Upper lobe of left lung (tissue), 6 donors: ENCODE measurements around the gene ANKDD1A. TPM values are rescaled to one million over a fixed set of nuclear protein-coding genes. Genes with fewer than 3 reads are reported as not detected.

Source experiments
- ATAC-seq, 2 donors: fragments of 200-7000 bp; cut with Tn5 transposase; one replicate each; pipeline ENCODE4 v1.9.1; 2022; ENCODE audit warnings: mild to moderate bottlenecking in 2 of 2, moderate library complexity in 2 of 2; ENCODE audit not compliant: low FRiP score in 2 of 2
- DNase-seq, 2 donors: peaks; one replicate each; pipeline ENCODE4 v3.0.0-alpha.2; 2019 to 2020
- H3K27ac ChIP-seq, 4 donors: fragments of 200-600 bp; sonication (generic); one replicate each; pipeline ENCODE4 v1.5.1; 2016 to 2019
- H3K27me3 ChIP-seq, 4 donors: fragments of 200-600 bp; sonication (generic); one replicate each; pipeline ENCODE4 v1.5.1; 2017 to 2019
- H3K36me3 ChIP-seq, 4 donors: fragments of 200-600 bp; sonication (generic); one replicate each; pipeline ENCODE4 v1.5.1; 2016 to 2019
- H3K4me1 ChIP-seq, 4 donors: fragments of 200-600 bp; sonication (generic); one replicate each; pipeline ENCODE4 v1.5.1; 2018 to 2019
- H3K4me3 ChIP-seq, 4 donors: fragments of 200-600 bp; sonication (generic); one replicate each; pipeline ENCODE4 v1.5.1; 2017 to 2019; ENCODE audit warnings: mild to moderate bottlenecking in 2 of 4, moderate library complexity in 1 of 4
- H3K9me3 ChIP-seq, 4 donors: fragments of 200-600 bp; sonication (generic); one replicate each; pipeline ENCODE4 v1.5.1; 2018 to 2019
- CTCF ChIP-seq, 6 experiments: fragments of 450-650 bp in 4 of 6; fragments of 200-600 bp in 2 of 6; sonication (generic) in 2 of 6; IDR thresholded peaks; one replicate each; pipeline ENCODE4 v1.5.1; 2016 to 2019; ENCODE audit warnings: antibody characterized with exemption in 6 of 6
- EP300 ChIP-seq, 4 donors: sonication (generic); formaldehyde crosslinking; IDR thresholded peaks; one replicate each; pipeline ENCODE4 v1.5.1; 2017; ENCODE audit warnings: antibody characterized with exemption in 4 of 4, control low read depth in 2 of 4
- POLR2A ChIP-seq, 4 donors: fragments of 450-650 bp; IDR thresholded peaks; one replicate each; pipeline ENCODE4 v1.5.1; 2016 to 2017; ENCODE audit warnings: antibody characterized with exemption in 4 of 4, mild to moderate bottlenecking in 2 of 4
- POLR2AphosphoS5 ChIP-seq, 2 donors: sonication (generic); formaldehyde crosslinking; IDR thresholded peaks; one replicate each; pipeline ENCODE4 v1.5.1; 2017; ENCODE audit warnings: antibody characterized with exemption in 2 of 2
- WGBS, 2 donors: methylation state at CpG; one replicate each; pipeline ENCODE4 v1.1.5; 2017 to 2018; 5-methylcytosine and 5-hydroxymethylcytosine counted together
- total RNA-seq, 6 donors: library from RNA; depleted of rRNA in 4 of 6; stranded (reverse); fragments of >200 nt in 4 of 6; gene quantifications; one replicate each; pipeline versions ENCODE4 v1.1.0 to v1.2.1, GENCODE V29; 2016 to 2021
- donor health status: DM: no; HTN: no; CAD: no; lungs with moderate emphysema.
- donor health status: DM: no; HTN: yes; CAD: no; lungs with severe emphysema.

The ANKDD1A gene
- total RNA-seq, 6 donors from 2014 or later: 4.8 to 13.1 (median 6.2) TPM

GRCh38 chr15:64897345-64897985 lies 14.2 kb upstream of the ANKDD1A start:
- H3K27ac ChIP-seq: peak overlapping the region; percentile 87 to 97 (median 94)
- WGBS, 2 donors: 27 to 33% methylated on average over 3 to 6 of the region's 6 CpGs

GRCh38 chr15:64898406-64898805 lies 13.3 kb upstream of the ANKDD1A start:
- peaks cover 7 to 11% (median 10%) of the 10 kb centered on the region in 4 donors for H3K9me3 ChIP-seq
- no peaks in the 10 kb centered on the region for H3K27me3 ChIP-seq
- DNase-seq (no peak), ATAC-seq (no peak)
- no peaks in the 10 kb centered on the region for H3K36me3 ChIP-seq
- TF ChIP-seq POLR2A (IDR thresholded peaks at IDR 0.05) (no peak), CTCF (IDR thresholded peaks at IDR 0.05) (no peak), POLR2AphosphoS5 (IDR thresholded peaks at IDR 0.05) (no peak), EP300 (IDR thresholded peaks at IDR 0.05) (no peak)
- H3K4me1 ChIP-seq: peaks cover 50 to 52% (median 51%) of the 10 kb centered on the region in 4 donors
- H3K27ac ChIP-seq: peak overlapping the region; percentile 87 to 97 (median 94)
- WGBS, 2 donors: 85% methylated on average over 4 of the region's 4 CpGs
- no peak overlapping the region for H3K4me3 ChIP-seq

More at GRCh38 chr15:64897345-64897985, 14.2 kb upstream of the ANKDD1A start:
- DNase-seq (peak; percentile 42 to 83), ATAC-seq (peak; percentile 44 to 69)
- no peaks in the 10 kb centered on the region for H3K36me3 ChIP-seq
- TF ChIP-seq POLR2AphosphoS5 (IDR thresholded peaks at IDR 0.05) (peak in 1 of 2 donors; percentile 69), CTCF (IDR thresholded peaks at IDR 0.05) (no peak), EP300 (IDR thresholded peaks at IDR 0.05) (no peak), POLR2A (IDR thresholded peaks at IDR 0.05) (peak in 1 of 4 donors; percentile 19)
- no peak overlapping the region for H3K4me3 ChIP-seq
- H3K27me3 ChIP-seq: no peaks in the 10 kb centered on the region
- H3K4me1 ChIP-seq: peaks cover 58 to 61% (median 60%) of the 10 kb centered on the region in 4 donors
- H3K9me3 ChIP-seq: peaks cover 7 to 11% (median 10%) of the 10 kb centered on the region in 4 donors

GRCh38 chr15:64901141-64901540 lies 10.6 kb upstream of the ANKDD1A start:
- H3K27ac ChIP-seq: no peak overlapping the region
- DNase-seq: no peak
- no peaks in the 10 kb centered on the region for H3K36me3 ChIP-seq
- H3K4me1 ChIP-seq: peaks cover 29 to 36% (median 31%) of the 10 kb centered on the region in 4 donors
- no peaks in the 10 kb centered on the region for H3K27me3 ChIP-seq
- TF ChIP-seq POLR2A (IDR thresholded peaks at IDR 0.05): no peak
- 99 to 100% methylated on average over 5 of the region's 5 CpGs for WGBS, 2 donors
- no peak for ATAC-seq
- no peak overlapping the region for H3K4me3 ChIP-seq
- H3K9me3 ChIP-seq: peaks cover 7 to 11% (median 10%) of the 10 kb centered on the region in 4 donors

- ATAC-seq (no peak), DNase-seq (no peak)
- peaks cover 22 to 28% (median 23%) of the 10 kb centered on the region in 4 donors for H3K4me1 ChIP-seq
- no peaks in the 10 kb centered on the region for H3K36me3 ChIP-seq
- H3K4me3 ChIP-seq: no peak overlapping the region
- no peak overlapping the region for H3K27ac ChIP-seq
- 85 to 91% methylated on average over 2 of the region's 2 CpGs for WGBS, 2 donors
- H3K27me3 ChIP-seq: no peaks in the 10 kb centered on the region
- H3K9me3 ChIP-seq: peaks cover 7 to 11% (median 10%) of the 10 kb centered on the region in 4 donors
- TF ChIP-seq POLR2A (IDR thresholded peaks at IDR 0.05) (no peak), POLR2AphosphoS5 (IDR thresholded peaks at IDR 0.05) (no peak), CTCF (IDR thresholded peaks at IDR 0.05) (no peak), EP300 (IDR thresholded peaks at IDR 0.05) (no peak)
These were observed 9.8 kb upstream of the ANKDD1A start for GRCh38 chr15:64901914-64902313.

GRCh38 chr15:64902863-64903262 lies 8.8 kb upstream of the ANKDD1A start:
- 90 to 96% methylated on average over 4 of the region's 4 CpGs for WGBS, 2 donors
- TF ChIP-seq POLR2A (IDR thresholded peaks at IDR 0.05) (no peak), EP300 (IDR thresholded peaks at IDR 0.05) (no peak)
- Histone ChIP-seq H3K4me3 (no peak overlapping the region), H3K36me3 (no peaks in the 10 kb centered on the region), H3K9me3 (peaks cover 7 to 11% (median 10%) of the 10 kb centered on the region in 4 donors), H3K27me3 (no peaks in the 10 kb centered on the region), H3K27ac (peak overlapping the region in 1 of 4 donors; percentile 6), H3K4me1 (peaks cover 12 to 19% (median 14%) of the 10 kb centered on the region in 4 donors)
- DNase-seq: no peak
- ATAC-seq: no peak
